HUES6 (cell line): ENCODE data around the gene F12.

Experiments used
- H3K27ac ChIP-seq: 2 replicates; pipeline ENCODE4 v1.7.0; 2013; ENCODE audit warnings: low read depth, mild to moderate bottlenecking, low read length, inconsistent platforms
- H3K27me3 ChIP-seq: 2 replicates; pipeline ENCODE4 v1.6.1; 2013; ENCODE audit warnings: low read length; ENCODE audit not compliant: control insufficient read depth, insufficient read depth
- H3K36me3 ChIP-seq: 2 replicates; pipeline ENCODE4 v1.6.1; 2013; ENCODE audit warnings: low read length; ENCODE audit not compliant: control insufficient read depth, insufficient read depth
- H3K4me1 ChIP-seq: 2 replicates; pipeline ENCODE4 v1.6.1; 2013; ENCODE audit warnings: low read length; ENCODE audit not compliant: control insufficient read depth, insufficient read depth
- H3K4me3 ChIP-seq: 2 replicates; pipeline ENCODE4 v1.5.1; 2013; ENCODE audit warnings: low read depth, low read length
- H3K9ac ChIP-seq: one replicate; pipeline ENCODE4 v1.6.1; 2013; ENCODE audit warnings: mild to moderate bottlenecking, low read length
- H3K9me3 ChIP-seq: 2 replicates; pipeline ENCODE4 v1.6.1; 2013; ENCODE audit warnings: low read depth, low read length; ENCODE audit not compliant: control insufficient read depth, insufficient read depth

F12 gene

DNA sequence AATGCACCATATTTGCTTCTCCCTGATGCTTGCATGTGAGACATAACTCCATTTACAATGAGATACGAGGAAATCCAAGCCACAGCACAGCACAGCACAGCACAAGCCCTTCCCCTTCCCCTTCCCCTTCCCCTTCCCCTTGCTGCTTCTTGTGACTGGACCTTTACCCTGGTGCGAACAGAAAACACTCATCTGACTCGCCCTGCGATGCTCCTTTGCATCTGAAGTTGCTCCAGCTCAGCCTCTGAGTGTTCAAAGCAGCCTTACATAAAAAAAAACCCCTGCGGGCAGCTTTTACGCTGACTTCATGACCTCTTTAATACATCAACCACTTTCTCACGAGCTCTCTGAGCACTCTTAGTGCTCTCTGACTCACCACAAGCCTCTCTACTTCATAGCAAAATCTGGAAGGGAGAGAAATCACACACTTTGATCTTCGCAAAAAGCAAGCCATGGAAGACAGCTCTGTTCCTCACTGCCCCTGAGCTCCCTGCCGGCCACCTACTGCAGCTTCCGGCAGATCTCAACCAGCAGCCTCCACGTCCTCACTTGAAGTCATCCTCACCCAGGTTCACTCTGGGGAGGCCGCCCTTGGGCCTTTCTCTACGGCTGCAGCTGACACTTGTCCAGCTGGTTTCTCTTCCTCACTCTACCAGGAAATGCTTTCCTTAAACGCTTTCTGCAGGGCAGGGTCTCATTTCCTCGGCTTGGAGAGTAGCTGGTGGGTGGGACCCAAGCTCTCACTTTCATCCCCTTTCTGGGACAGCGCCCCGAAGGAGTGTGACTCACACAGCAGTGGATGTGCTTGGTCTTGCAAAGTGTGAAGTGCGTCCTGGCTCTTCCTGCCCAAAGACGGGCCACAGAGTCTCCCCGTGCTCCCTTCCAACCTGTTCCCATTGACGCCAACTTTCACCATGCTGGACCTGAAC is 19.9 kb downstream of the F12 start:
- no peaks in the 10 kb centered on the region for H3K36me3 ChIP-seq
- peaks cover 23% of the 10 kb centered on the region for H3K4me1 ChIP-seq
- no peak overlapping the region for H3K27ac ChIP-seq
- peaks cover 27% of the 10 kb centered on the region for H3K27me3 ChIP-seq
- H3K4me3 ChIP-seq, result no peak overlapping the region
- H3K9ac ChIP-seq, result no peak overlapping the region
- H3K9me3 ChIP-seq, result no peaks in the 10 kb centered on the region

GRCh38 chr5:177388521-177389052 is 20.8 kb downstream of the F12 start:
- no peak overlapping the region for H3K9ac ChIP-seq
- H3K36me3 ChIP-seq, result no peaks in the 10 kb centered on the region
- H3K9me3 ChIP-seq, result no peaks in the 10 kb centered on the region
- H3K4me3 ChIP-seq, result no peak overlapping the region
- peaks cover 17% of the 10 kb centered on the region for H3K4me1 ChIP-seq
- peaks cover 35% of the 10 kb centered on the region for H3K27me3 ChIP-seq
- no peak overlapping the region for H3K27ac ChIP-seq

DNA sequence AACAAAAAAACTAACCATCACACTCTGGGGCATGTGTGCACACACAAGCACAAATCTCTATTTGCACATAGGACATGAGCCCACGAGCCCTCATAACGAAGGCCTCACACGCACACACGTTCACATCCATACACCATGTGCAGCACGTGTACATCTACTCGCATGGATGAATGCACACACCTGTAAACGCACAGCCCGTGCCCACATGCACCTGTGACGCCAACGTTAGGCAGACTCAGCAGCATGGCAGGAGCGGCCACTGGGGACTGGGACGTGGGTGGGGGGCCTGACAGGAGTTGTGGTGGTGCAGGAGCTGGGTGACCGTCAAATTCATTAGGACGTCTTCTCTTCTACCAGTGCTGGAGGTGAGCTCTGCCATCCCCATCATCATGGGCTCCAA is 22.0 kb downstream of the F12 start:
- H3K9me3 ChIP-seq, result no peaks in the 10 kb centered on the region

GRCh38 chr5:177386542-177386941 is 22.8 kb downstream of the F12 start:
- Histone ChIP-seq H3K27ac (no peak overlapping the region), H3K9ac (no peak overlapping the region), H3K27me3 (peaks cover 35% of the 10 kb centered on the region), H3K4me3 (no peak overlapping the region), H3K4me1 (peaks cover 24% of the 10 kb centered on the region), H3K9me3 (no peaks in the 10 kb centered on the region), H3K36me3 (no peaks in the 10 kb centered on the region)

More for the DNA sequence above, 22.0 kb downstream of the F12 start:
- Histone ChIP-seq H3K36me3 (no peaks in the 10 kb centered on the region), H3K4me1 (peaks cover 22% of the 10 kb centered on the region), H3K27me3 (peaks cover 38% of the 10 kb centered on the region), H3K9ac (no peak overlapping the region), H3K27ac (no peak overlapping the region), H3K4me3 (no peak overlapping the region)

GRCh38 chr5:177385720-177386119 is 23.6 kb downstream of the F12 start:
- Histone ChIP-seq H3K36me3 (no peaks in the 10 kb centered on the region), H3K4me3 (no peak overlapping the region), H3K9me3 (no peaks in the 10 kb centered on the region), H3K27me3 (peaks cover 30% of the 10 kb centered on the region), H3K4me1 (peaks cover 29% of the 10 kb centered on the region), H3K9ac (no peak overlapping the region), H3K27ac (no peak overlapping the region)

DNA sequence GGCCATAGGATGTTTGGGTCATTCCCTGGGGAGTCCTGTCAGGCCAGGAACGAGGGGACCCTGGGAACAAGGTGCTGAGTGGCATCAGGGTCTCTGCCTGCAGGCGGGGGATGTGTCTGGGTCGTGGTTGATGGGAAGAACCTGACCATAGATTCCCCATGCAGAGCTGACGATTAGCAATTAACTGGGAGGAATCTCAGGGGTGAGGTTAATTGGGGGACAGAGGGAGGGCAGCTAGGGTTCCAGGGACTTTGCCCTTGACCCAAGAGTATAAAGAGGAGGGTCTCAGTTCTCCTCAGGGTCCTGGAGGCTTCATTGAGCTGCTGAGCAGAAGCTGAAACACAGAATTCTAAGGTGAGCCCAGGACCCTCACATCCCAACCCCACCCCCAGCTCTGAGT is 25.2 kb downstream of the F12 start, which contains the start of gene SLC34A1:
TSS of gene SLC34A1 (plus strand) at position 301 of the 400 bp plus-strand sequence. CDS start 1,308 bp downstream, outside the sequence.
- Histone ChIP-seq H3K27ac (no peak within 1 kb of the TSS), H3K4me3 (no peak within 1 kb of the TSS), H3K27me3 (peaks cover 20% of the 10 kb centered on the region), H3K9ac (no peak within 1 kb of the TSS), H3K9me3 (no peaks in the 10 kb centered on the region), H3K36me3 (no peaks in the 10 kb centered on the region), H3K4me1 (peaks cover 18% of the 10 kb centered on the region)

DNA sequence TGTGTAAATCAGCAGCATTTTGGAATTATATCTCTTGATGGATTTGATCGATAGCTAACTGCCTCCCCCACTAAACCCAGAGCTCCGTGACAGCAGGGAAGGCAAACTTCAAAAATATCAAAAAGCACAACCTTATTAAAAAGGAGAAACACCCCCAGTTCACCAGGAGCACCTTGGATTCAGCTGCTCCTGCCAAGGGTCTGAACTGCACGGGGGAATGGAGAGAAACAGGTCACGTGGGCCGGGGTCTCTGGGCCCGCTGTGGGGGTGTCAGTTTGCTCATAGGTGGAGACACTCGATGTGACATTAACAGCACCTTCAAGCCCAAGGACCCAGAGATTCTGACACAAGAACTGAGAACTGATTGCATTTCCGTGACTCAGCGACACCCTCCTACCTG is 26.2 kb downstream of the F12 start:
- Histone ChIP-seq H3K9me3 (no peaks in the 10 kb centered on the region), H3K4me3 (no peak overlapping the region), H3K27me3 (peaks cover 11% of the 10 kb centered on the region), H3K9ac (no peak overlapping the region), H3K36me3 (no peaks in the 10 kb centered on the region), H3K4me1 (peaks cover 12% of the 10 kb centered on the region; the same call in 1 of the 2 replicates), H3K27ac (no peak overlapping the region)

GRCh38 chr5:177382423-177383029 is 26.8 kb downstream of the F12 start:
- no peak overlapping the region for H3K27ac ChIP-seq
- no peaks in the 10 kb centered on the region for H3K9me3 ChIP-seq
- no peak overlapping the region for H3K9ac ChIP-seq
- no peaks in the 10 kb centered on the region for H3K36me3 ChIP-seq
- H3K27me3 ChIP-seq, result peaks cover 11% of the 10 kb centered on the region
- peaks cover 17% of the 10 kb centered on the region for H3K4me1 ChIP-seq
- H3K4me3 ChIP-seq, result no peak overlapping the region

DNA sequence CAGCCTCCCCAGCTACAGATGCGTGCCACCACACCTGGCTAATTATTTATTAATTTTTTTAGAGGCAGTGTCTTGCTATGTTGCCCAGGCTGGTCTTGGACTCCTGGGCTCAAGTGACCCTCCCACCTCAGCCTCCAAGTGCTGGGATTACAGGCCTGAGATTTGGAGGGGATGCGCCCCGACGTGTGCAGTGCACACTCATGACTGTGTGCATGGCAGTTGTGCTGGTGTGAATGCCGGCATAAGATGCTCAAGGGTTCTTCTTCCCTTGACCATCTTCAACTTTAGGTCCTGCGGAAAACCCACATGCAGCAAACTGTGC is 28.6 kb downstream of the F12 start:
- Histone ChIP-seq H3K4me1 (peaks cover 17% of the 10 kb centered on the region), H3K9ac (no peak overlapping the region), H3K36me3 (no peaks in the 10 kb centered on the region), H3K9me3 (no peaks in the 10 kb centered on the region), H3K27ac (no peak overlapping the region), H3K4me3 (no peak overlapping the region), H3K27me3 (peaks cover 11% of the 10 kb centered on the region)

- Histone ChIP-seq H3K36me3 (no peaks in the 10 kb centered on the region), H3K27ac (no peak overlapping the region), H3K9me3 (no peaks in the 10 kb centered on the region), H3K4me3 (no peak overlapping the region), H3K9ac (no peak overlapping the region), H3K27me3 (peaks cover 10% of the 10 kb centered on the region), H3K4me1 (peaks cover 18% of the 10 kb centered on the region)
Observed at GRCh38 chr5:177378884-177379883, 30.2 kb downstream of the F12 start.
